Activated CD4-positive, alpha-beta T cell treated with anti-CD3 and anti-CD28 coated beads for 24 hours (primary cell): ENCODE results near the gene TBL3.
"Not testable (repeated sequence)": the region's sequence is repeated elsewhere in the genome, so short reads cannot be mapped to it uniquely, and the experiment has no call there.

Experiments used
- DNase-seq, 2 donors: peaks; one replicate each; pipeline ENCODE4 v3.0.0-alpha.2; 2020; ENCODE audit warnings: low read depth in 2 of 2

TBL3 gene

DNA sequence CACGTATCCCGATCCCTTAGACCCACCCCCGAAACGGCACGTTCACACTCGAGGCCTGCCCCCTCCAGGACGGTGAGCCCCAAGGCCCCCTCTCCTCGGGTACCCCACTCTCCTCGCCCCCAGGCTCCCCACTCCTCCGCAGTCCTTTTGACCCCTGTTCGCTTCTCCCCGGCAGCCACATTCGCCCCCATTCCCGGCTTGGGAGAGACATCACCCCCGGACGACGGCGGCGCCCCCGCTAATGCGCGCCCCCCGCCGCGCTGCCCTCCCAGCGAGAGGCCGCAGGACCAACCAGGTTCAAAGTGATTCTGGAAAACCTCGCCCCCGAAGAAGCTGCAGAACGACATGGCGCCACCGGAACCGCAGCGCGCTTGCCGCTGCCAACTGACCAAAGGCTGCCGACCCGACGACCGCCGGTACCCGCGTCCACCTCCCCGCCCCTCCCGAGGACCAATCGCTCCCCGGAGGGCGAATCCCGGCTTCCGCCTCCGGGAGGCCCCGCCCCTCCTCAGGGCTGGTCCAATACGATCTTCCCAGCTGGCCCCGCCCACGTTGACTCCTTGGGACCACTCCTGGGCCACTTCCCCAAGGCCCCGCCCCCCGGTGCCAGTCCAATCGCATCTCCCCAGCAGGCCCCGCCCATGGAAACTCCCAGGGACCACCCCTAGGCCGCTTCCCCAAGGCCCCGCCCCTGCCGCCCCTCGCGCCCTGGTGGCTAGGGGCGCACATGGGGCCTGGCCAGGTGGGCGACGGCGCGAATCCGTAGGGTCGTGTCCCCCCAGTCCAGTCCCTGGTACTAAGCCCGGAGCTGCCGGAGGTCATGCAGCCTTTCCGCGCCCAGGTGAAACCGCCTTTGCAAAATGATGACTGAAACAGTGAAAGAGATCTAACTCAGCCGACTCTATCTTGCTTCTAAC lies 28.8 kb upstream of the TBL3 start, which contains the start of gene MSRB1:
TSS of gene MSRB1 (minus strand) at position 390 of the 917 bp plus-strand sequence. CDS start at position 347, 43 bp downstream.
- DNase-seq = peak; percentile 99 to 100

- no peak for DNase-seq
Measured at GRCh38 chr16:1944612-1945199, 27.1 kb upstream of the TBL3 start.

- no peak for DNase-seq
Measured at GRCh38 chr16:1945559-1946391, 26.1 kb upstream of the TBL3 start.

DNA sequence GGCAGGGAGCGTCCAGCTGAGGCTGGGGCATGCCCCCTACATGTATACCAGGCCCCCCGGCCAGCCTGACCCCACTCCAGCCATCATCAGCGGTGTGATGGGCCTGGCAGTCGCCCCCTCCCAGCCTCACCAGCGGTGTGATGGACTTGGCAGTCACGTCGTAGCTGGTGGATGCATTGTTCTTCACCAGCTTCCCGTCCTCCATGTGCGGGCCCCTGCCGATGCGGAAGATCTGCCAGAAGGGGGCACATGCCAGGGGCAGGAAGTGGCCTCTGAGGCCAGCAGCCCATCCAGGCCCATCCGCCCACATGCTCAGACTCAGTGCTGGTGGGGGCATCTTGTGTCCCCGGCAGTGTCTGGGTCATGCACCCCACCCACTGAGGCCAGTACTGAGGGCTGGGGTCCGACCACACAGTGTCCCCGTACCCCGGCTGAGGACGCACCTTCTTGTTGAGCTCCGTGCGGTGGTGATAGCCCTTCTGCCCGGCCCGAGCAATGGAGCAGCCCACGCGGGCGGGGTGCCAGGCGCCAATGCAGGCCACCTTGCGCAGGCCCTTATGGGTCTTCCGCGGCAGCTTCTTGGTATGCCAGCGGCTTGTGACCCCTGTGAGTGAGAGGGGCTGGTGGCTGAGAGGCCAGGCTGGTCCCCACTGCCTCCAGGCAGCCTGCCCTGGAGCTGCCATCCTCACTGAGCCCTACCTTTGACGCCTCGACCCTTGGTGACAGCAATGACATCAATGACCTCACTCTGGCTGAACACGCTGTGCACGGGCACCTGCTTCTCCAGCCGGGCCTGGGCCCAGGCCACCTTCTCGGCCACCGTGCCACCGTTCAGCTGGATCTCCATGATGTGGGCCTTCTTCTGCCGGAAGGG lies 25.1 kb upstream of the TBL3 start:
- no peak for DNase-seq

GRCh38 chr16:1947369-1947670 lies 24.5 kb upstream of the TBL3 start:
- DNase-seq = no peak

- DNase-seq = no peak
Measured at GRCh38 chr16:1949507-1949906, 22.3 kb upstream of the TBL3 start.

DNA sequence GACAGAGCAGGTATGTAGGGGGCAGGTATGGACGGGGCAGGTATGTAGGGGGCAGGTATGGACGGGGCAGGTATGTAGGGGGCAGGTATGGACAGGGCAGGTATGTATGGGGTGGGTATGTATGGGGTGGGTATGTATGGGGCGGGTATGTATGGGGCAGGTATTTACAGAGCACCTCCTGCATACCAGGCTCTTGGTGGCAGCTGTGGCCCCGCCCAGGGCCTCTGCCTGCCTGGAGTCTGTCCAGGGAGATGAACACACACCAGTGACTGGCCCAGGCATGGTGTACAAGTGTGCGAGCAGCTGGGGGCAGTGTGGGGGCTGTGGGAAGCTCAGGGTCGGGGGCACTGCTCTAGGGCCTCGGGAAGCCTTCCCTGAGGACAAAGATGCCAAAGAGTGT lies 21.8 kb upstream of the TBL3 start:
- no peak for DNase-seq

DNA sequence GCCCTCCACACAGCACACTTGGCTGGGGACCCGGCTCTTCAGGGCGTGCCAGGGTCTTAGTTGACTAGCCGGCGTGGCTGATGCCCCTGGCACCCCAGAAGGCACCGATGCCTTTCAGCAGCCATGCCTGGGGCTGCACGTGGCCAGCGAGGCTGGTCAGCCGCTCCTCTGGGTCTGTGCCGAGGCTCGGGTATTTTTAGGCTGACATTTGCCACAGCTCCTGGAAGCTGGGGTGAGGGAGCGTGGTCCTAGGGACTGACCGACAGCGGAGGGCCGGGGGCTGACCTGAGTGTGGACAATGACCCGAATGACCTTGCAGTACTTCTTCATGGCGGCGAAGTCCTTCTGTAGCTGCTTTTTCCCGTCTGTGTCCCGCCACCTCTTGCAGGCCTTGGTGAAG lies 21.3 kb upstream of the TBL3 start:
- DNase-seq = no peak

DNA sequence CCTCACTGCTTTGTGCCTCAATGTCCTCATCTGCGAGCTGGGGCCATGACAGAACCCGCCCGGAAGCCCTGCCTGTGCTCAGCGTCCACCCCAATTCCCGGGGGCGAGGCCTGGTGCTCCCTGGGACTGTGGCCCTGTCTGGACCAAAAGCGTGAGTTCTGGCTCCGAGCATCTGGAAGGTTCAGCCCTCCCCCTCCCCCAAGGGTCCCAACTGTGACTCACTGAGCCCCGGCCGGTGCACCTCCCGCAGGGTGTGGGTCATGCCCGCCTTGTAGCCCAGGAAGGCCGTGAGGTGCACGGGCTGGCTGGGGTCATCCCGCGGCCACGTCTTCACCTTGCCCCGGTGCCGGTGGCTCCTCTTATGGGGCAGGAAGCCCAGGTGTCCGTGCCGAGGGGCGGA lies 18.1 kb upstream of the TBL3 start:
- DNase-seq = no peak

GRCh38 chr16:1957434-1958142 lies 14.3 kb upstream of the TBL3 start:
- DNase-seq = not testable (repeated sequence)

GRCh38 chr16:1958143-1958491 lies 13.7 kb upstream of the TBL3 start:
- not testable (repeated sequence) for DNase-seq

DNA sequence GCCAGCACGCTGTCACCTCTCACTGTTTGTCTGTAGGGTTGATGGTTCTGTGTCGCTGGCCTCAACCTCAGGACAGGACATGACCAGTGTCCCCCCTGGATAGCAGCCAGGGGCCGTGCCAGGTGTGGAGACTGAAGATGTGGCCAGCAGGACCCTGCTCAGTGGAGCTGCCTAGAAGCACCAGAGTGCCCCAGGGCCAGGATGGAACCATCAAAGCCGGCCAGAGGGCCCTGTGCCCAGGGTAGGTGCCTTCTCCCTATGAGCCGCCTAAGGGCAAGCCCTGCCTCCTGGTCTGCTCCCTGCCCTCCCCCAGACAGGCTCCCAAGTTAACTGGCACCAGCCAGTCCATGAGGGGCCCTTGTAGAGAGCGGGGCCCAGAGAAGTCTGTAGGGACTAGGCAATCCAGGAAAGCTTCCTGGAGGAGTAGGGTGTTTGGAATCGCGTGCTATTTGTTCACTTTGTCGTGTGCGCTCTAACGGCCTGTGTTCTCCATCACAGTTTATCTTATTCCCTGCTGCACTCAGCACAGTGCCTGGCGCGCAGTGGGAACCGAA lies 13.1 kb upstream of the TBL3 start:
- DNase-seq = no peak

DNA sequence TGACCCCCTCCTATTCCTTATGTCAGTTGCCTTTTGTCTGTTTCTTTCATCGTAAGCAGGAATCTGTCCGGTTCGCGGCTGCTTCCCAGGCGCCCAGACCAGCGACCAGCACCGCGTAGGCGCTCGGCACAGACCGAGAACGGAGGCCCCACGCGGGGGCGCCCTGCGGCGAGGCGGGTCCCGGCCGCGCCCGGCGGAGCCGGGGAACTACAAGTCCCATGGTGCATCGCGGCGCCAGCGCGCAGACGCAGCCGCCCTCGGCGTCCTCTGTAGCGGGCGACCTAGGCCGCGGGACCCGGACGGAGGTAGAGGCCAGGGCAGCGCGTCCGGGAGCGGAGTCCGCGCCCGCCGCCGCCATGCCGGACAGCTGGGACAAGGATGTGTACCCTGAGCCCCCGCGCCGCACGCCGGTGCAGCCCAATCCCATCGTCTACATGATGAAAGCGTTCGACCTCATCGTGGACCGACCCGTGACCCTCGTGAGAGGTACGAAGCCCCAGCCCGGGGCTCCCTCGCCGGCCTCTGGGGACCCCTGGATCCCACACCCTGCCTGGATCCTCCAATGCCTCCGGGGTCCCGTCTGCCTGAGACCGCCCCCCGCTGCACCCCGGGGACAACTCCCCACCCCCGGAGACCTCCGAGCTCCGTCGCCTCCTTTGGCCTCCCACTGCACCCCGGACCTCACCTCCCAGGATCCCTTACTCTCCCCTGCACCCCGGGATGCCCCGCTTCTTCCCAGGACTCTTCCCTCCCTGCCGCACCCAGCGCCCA lies 12.4 kb upstream of the TBL3 start, which contains the start of gene NDUFB10:
TSS of gene NDUFB10 (plus strand) at position 270 of the 771 bp plus-strand sequence. CDS start at position 357, 87 bp downstream.
- DNase-seq = peak; percentile 86 to 92

GRCh38 chr16:1960665-1961630 lies 10.9 kb upstream of the TBL3 start:
- DNase-seq = peak in 1 of 2 donors; percentile 49

DNA sequence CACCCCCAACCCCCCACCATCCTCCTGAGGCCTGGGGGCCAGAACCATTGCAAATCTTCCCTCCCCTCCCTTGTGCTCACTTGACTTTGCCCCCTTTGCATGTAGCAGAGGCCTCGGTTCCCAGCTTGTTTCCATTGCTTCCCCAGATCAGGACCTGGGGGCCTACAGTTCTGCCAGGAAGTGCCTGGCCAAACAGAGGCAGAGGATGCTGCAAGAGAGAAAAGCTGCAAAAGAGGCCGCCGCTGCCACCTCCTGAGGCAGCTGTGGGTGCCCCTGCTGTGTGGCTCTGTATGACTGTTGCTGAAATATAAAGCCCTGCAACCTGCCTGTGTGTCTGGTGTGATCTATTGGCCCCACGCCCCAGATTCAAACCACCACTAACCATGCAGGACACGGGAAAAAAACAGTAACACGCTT lies 10.2 kb upstream of the TBL3 start:
- DNase-seq = no peak

- not testable (repeated sequence) for DNase-seq
Measured at GRCh38 chr16:1962161-1963153, 9.4 kb upstream of the TBL3 start.
